ENCODE measurements around the gene LIPI. TPM values are rescaled to one million over a fixed set of nuclear protein-coding genes. Genes with fewer than 3 reads are reported as not detected.
"Not testable (repeated sequence)": the region's sequence is repeated elsewhere in the genome, so short reads cannot be mapped to it uniquely, and the experiment has no call there.

The LIPI gene
- total and polyA plus RNA-seq, 2 experiments from 2014 or later, result not detected

DNA sequence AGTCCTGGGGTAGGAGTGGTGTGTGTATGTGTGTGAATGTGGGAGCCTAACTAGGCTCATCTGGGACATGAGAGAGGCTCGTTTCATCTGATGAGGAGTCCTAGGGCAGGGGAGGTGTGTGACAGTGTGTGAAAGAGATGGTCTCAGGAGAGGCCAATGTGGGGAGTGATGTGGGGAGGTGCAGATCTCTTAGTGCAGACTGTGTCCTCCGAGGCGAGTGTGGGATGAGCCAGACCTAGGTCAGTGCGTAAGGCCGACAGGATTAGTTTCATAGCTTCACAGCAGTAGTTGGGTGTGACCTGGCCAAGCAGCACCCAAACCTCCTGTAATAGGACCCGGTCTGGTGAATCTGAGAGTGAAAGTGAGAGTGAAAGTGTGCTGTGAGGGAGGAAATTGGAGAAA lies 94.7 kb downstream of the LIPI start:
- no peaks in the 10 kb centered on the region for H3K9me3 ChIP-seq (ENCODE audit: low read depth)
- TF ChIP-seq EZH2phosphoT487 (IDR thresholded peaks at IDR 0.05; ENCODE audit: insufficient read depth, low read depth), result no peak
- TF ChIP-seq EZH2 (IDR thresholded peaks at IDR 0.05; ENCODE audit: insufficient read depth, poor library complexity, severe bottlenecking), result no peak
- no peak overlapping the region for H2AFZ ChIP-seq
- no peaks in the 10 kb centered on the region for H3K79me2 ChIP-seq (ENCODE audit: insufficient read depth)
- H3K4me2 ChIP-seq (ENCODE audit: unreplicated experiment), result no peak overlapping the region
- no peaks in the 10 kb centered on the region for H4K20me1 ChIP-seq (ENCODE audit: insufficient read depth)
- no peaks in the 10 kb centered on the region for H3K36me3 ChIP-seq (ENCODE audit: low read depth)
- H3K4me1 ChIP-seq (ENCODE audit: insufficient read depth), result no peaks in the 10 kb centered on the region
- no peak overlapping the region for H3K9ac ChIP-seq
- no peak for DNase-seq
- in situ Hi-C loops (cut with MboI), result no loop called here
- no peaks in the 10 kb centered on the region for H3F3A ChIP-seq (ENCODE audit: insufficient read depth)
- WGBS, 2 experiments (ENCODE audit: low coverage in 1 of 2, low lambda C conversion rate in 2 of 2, missing lambda C conversion rate in 2 of 2), result 27 to 29% methylated on average over 6 of the region's 6 CpGs
- H3K9me2 ChIP-seq (ENCODE audit: insufficient read depth), result no peaks in the 10 kb centered on the region
- H3K4me3 ChIP-seq, result no peak overlapping the region
- H3K27me3 ChIP-seq (replicated peaks; ENCODE audit: insufficient read depth), result no peaks in the 10 kb centered on the region
- H3K27ac ChIP-seq, result no peak overlapping the region

GRCh38 chr21:14115646-14116045 lies 95.1 kb downstream of the LIPI start:
- H2AFZ ChIP-seq, result no peak overlapping the region
- in situ Hi-C loops (cut with MboI), result no loop called here
- H3K9me3 ChIP-seq (ENCODE audit: low read depth), result no peaks in the 10 kb centered on the region
- no peak overlapping the region for H3K4me2 ChIP-seq (ENCODE audit: unreplicated experiment)
- WGBS, 2 experiments (ENCODE audit: low coverage in 1 of 2, low lambda C conversion rate in 2 of 2, missing lambda C conversion rate in 2 of 2), result 46 to 49% methylated on average over 7 of the region's 7 CpGs
- H3K27me3 ChIP-seq (replicated peaks; ENCODE audit: insufficient read depth), result no peaks in the 10 kb centered on the region
- no peak overlapping the region for H3K27ac ChIP-seq
- TF ChIP-seq EZH2 (IDR thresholded peaks at IDR 0.05; ENCODE audit: insufficient read depth, poor library complexity, severe bottlenecking) (no peak), EZH2phosphoT487 (IDR thresholded peaks at IDR 0.05; ENCODE audit: insufficient read depth, low read depth) (no peak)
- no peaks in the 10 kb centered on the region for H3K36me3 ChIP-seq (ENCODE audit: low read depth)
- H4K20me1 ChIP-seq (ENCODE audit: insufficient read depth), result no peaks in the 10 kb centered on the region
- no peak for DNase-seq
- H3K9ac ChIP-seq, result no peak overlapping the region
- H3K4me1 ChIP-seq (ENCODE audit: insufficient read depth), result no peaks in the 10 kb centered on the region
- H3K4me3 ChIP-seq, result no peak overlapping the region
- no peaks in the 10 kb centered on the region for H3K79me2 ChIP-seq (ENCODE audit: insufficient read depth)
- H3F3A ChIP-seq (ENCODE audit: insufficient read depth), result no peaks in the 10 kb centered on the region
- H3K9me2 ChIP-seq (ENCODE audit: insufficient read depth), result no peaks in the 10 kb centered on the region

DNA sequence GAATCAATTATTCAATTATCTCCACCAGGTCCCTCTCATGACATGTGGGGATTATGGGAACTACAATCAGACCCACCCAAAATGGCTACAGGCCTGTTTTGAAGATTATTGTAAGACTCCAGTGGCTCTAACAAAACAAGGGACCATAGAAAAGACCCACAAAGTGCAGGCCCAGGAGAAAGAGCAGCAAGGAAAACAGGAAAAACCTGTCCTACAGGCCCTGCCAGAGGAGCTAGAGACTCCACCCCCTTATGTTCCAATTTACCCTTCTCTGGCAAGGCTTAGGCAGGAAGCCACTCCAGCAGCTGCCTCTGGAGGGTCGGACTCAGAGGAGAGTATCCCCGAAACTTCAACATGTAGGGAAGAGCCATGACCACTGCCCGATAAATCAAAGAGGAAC lies 96.5 kb downstream of the LIPI start:
- Histone ChIP-seq H3K9me3 (ENCODE audit: low read depth) (no peaks in the 10 kb centered on the region), H3K27ac (no peak overlapping the region), H4K20me1 (ENCODE audit: insufficient read depth) (no peaks in the 10 kb centered on the region), H3K4me3 (no peak overlapping the region), H3K9ac (no peak overlapping the region), H3K9me2 (ENCODE audit: insufficient read depth) (no peaks in the 10 kb centered on the region), H3K4me2 (ENCODE audit: unreplicated experiment) (no peak overlapping the region), H3K79me2 (ENCODE audit: insufficient read depth) (no peaks in the 10 kb centered on the region), H3K4me1 (ENCODE audit: insufficient read depth) (no peaks in the 10 kb centered on the region), H2AFZ (no peak overlapping the region), H3K27me3 (replicated peaks; ENCODE audit: insufficient read depth) (no peaks in the 10 kb centered on the region), H3F3A (ENCODE audit: insufficient read depth) (no peaks in the 10 kb centered on the region), H3K36me3 (ENCODE audit: low read depth) (no peaks in the 10 kb centered on the region)
- TF ChIP-seq EZH2phosphoT487 (IDR thresholded peaks at IDR 0.05; ENCODE audit: insufficient read depth, low read depth) (no peak), EZH2 (IDR thresholded peaks at IDR 0.05; ENCODE audit: insufficient read depth, poor library complexity, severe bottlenecking) (no peak)
- 37 to 53% methylated on average over 3 of the region's 3 CpGs for WGBS, 2 experiments (ENCODE audit: low coverage in 1 of 2, low lambda C conversion rate in 2 of 2, missing lambda C conversion rate in 2 of 2)
- DNase-seq, result no peak
- in situ Hi-C loops (cut with MboI), result no loop called here

- H3K9ac ChIP-seq; DNase-seq; H4K20me1 ChIP-seq (ENCODE audit: insufficient read depth); in situ Hi-C loops (cut with MboI); H3K4me3 ChIP-seq; H3K9me2 ChIP-seq (ENCODE audit: insufficient read depth); H3K9me3 ChIP-seq (ENCODE audit: low read depth); H3K4me1 ChIP-seq (ENCODE audit: insufficient read depth); H3K27ac ChIP-seq; H2AFZ ChIP-seq; H3K36me3 ChIP-seq (ENCODE audit: low read depth); H3F3A ChIP-seq (ENCODE audit: insufficient read depth); H3K79me2 ChIP-seq (ENCODE audit: insufficient read depth); H3K27me3 ChIP-seq (replicated peaks; ENCODE audit: insufficient read depth); H3K4me2 ChIP-seq (ENCODE audit: unreplicated experiment): not testable (repeated sequence)
- 24 to 25% methylated on average over 4 of the region's 4 CpGs for WGBS, 2 experiments (ENCODE audit: low coverage in 1 of 2, low lambda C conversion rate in 2 of 2, missing lambda C conversion rate in 2 of 2)
Measured at GRCh38 chr21:14104564-14104963, 106.2 kb downstream of the LIPI start.

DNA sequence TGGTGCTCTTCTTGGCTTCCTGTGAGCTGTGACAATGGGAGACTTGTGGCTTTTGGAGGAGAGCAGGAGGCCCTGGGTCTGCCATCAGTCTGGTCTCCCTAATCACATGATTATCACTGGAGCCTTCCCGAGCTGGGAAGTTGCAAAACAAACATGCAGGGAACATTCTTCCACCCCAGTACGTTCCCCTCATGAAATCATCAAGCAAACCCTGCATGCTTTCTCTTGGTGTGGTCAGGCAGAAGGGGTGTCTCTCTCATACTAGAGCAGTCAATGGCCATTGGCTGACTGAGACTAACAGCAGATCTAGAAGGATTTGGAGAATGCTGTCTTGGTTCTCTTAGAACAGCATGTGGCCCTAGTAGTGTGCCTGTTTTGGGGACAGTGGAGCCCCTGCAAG lies 111.2 kb downstream of the LIPI start:
- in situ Hi-C loops (cut with MboI), result no loop called here
- Histone ChIP-seq H3K9ac (no peak overlapping the region), H3K36me3 (ENCODE audit: low read depth) (no peaks in the 10 kb centered on the region), H3K4me3 (no peak overlapping the region), H3K4me1 (ENCODE audit: insufficient read depth) (no peaks in the 10 kb centered on the region), H3K9me3 (ENCODE audit: low read depth) (no peaks in the 10 kb centered on the region), H4K20me1 (ENCODE audit: insufficient read depth) (no peaks in the 10 kb centered on the region), H3F3A (ENCODE audit: insufficient read depth) (no peaks in the 10 kb centered on the region), H3K27ac (no peak overlapping the region), H3K9me2 (ENCODE audit: insufficient read depth) (no peaks in the 10 kb centered on the region), H3K79me2 (ENCODE audit: insufficient read depth) (no peaks in the 10 kb centered on the region), H3K27me3 (replicated peaks; ENCODE audit: insufficient read depth) (no peaks in the 10 kb centered on the region), H3K4me2 (ENCODE audit: unreplicated experiment) (no peak overlapping the region), H2AFZ (no peak overlapping the region)
- DNase-seq, result no peak
- TF ChIP-seq EZH2 (IDR thresholded peaks at IDR 0.05; ENCODE audit: insufficient read depth, poor library complexity, severe bottlenecking) (no peak), EZH2phosphoT487 (IDR thresholded peaks at IDR 0.05; ENCODE audit: insufficient read depth, low read depth) (no peak)
- 0% methylated on average over 2 of the region's 2 CpGs for WGBS, 2 experiments (ENCODE audit: low coverage in 1 of 2, low lambda C conversion rate in 2 of 2, missing lambda C conversion rate in 2 of 2)

Measured in GM23248 (cell line).